Measurements from ENCODE around the gene AOC2. TPM values are rescaled to one million over a fixed set of nuclear protein-coding genes. Genes with fewer than 3 reads are reported as not detected.
A peak's percentile ranks its signal among the peaks of the same experiment; 100 is the strongest.

The AOC2 gene
- total and polyA plus RNA-seq, 2 of the 13 experiments (the other 11 are each of a cell fraction or from before 2014, with no cell fraction given): 1.2 to 3.3 TPM

DNA sequence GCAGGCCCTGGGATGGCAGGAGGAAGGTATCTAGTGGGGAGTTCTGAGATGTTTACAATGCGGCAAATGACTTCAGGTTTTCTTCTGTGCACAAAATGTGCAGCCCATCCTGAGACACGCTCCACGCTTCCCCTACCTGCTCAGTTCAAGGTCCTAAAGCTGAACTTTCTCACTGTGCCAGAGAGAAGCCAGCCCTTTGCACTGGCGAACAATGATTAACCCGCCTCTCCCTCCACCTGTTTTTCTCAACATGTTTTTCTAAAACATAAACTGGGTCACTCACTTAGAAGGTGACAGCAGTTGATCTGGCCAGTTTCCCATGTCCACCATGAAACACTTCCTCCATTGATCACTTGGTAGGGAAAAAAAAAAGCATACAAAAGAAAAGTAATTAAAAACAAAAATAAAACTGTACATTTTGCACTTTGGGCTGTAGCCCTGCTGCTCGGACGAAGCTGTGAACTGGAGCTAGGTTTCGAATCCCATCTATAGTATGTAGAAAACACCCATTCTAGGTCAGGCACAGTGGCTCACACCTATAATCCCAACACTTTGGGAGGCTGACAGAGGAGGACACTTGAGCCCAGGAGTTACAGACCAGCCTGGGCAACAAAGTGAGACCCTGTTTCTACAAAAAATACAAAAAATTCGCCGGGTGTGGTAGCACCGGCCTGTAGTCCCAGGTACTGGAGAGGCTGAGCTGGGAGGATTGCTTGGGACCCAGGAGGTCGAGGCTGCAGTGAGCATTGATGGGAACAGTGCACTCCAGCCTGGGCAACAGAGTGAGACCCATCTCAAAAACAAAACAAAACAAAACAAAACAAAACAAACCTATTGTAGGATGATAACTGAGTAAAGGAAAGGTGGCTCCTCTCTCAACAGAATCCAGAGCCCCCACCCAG is 50.2 kb downstream of the AOC2 start (continued):
- TF ChIP-seq, protein P1, sequence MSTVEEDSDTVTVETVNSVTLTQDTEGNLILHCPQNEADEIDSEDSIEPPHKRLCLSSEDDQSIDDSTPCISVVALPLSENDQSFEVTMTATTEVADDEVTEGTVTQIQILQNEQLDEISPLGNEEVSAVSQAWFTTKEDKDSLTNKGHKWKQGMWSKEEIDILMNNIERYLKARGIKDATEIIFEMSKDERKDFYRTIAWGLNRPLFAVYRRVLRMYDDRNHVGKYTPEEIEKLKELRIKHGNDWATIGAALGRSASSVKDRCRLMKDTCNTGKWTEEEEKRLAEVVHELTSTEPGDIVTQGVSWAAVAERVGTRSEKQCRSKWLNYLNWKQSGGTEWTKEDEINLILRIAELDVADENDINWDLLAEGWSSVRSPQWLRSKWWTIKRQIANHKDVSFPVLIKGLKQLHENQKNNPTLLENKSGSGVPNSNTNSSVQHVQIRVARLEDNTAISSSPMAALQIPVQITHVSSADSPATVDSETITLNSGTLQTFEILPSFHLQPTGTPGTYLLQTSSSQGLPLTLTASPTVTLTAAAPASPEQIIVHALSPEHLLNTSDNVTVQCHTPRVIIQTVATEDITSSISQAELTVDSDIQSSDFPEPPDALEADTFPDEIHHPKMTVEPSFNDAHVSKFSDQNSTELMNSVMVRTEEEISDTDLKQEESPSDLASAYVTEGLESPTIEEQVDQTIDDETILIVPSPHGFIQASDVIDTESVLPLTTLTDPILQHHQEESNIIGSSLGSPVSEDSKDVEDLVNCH (CRISPR knock-in tag; IDR thresholded peaks at IDR 0.05): 0 out of 2 replicates have a peak, but pooled peaks have one; percentile 52
- peak; percentile 43; the same call in 1 of the 2 replicates for TF ChIP-seq ADNP (CRISPR knock-in tag; IDR thresholded peaks at IDR 0.05)
- TF ChIP-seq ZNF724P (CRISPR knock-in tag; IDR thresholded peaks at IDR 0.05; ENCODE audit: borderline replicate concordance): 0 out of 2 replicates have a peak, but pooled peaks have one; percentile 18
- 0 out of 2 replicates have a peak, but pooled peaks have one; percentile 42 for TF ChIP-seq ZNF335 (CRISPR knock-in tag; IDR thresholded peaks at IDR 0.05)
- TF ChIP-seq ZMYM4 (CRISPR knock-in tag; IDR thresholded peaks at IDR 0.05): peak; percentile 68
- peak; percentile 24; the same call in 1 of the 2 replicates for TF ChIP-seq STAG1 (CRISPR knock-in tag; IDR thresholded peaks at IDR 0.05)
- TF ChIP-seq SMC3 (IDR thresholded peaks at IDR 0.05; ENCODE audit: low read length): no peak; the same call in 1 of the 2 replicates
- TF ChIP-seq ZNF281 (CRISPR knock-in tag; IDR thresholded peaks at IDR 0.05; ENCODE audit: borderline replicate concordance): peak; percentile 45; the same call in 1 of the 2 replicates
- no peak for TF ChIP-seq NRL (CRISPR knock-in tag; IDR thresholded peaks at IDR 0.05; ENCODE audit: borderline replicate concordance)
- TF ChIP-seq ZFY (CRISPR knock-in tag; IDR thresholded peaks at IDR 0.05): 0 out of 2 replicates have a peak, but pooled peaks have one; percentile 20
- peak; percentile 99 for TF ChIP-seq NCOR1 (IDR thresholded peaks at IDR 0.05; ENCODE audit: borderline replicate concordance, low read length)
- no peak for TF ChIP-seq GABPA (IDR thresholded peaks at IDR 0.05; ENCODE audit: low read depth, low read length)
- TF ChIP-seq GABPA (CRISPR knock-in tag; IDR thresholded peaks at IDR 0.05; ENCODE audit: low read depth): 0 out of 2 replicates have a peak, but pooled peaks have one; percentile 60
- no peak for TF ChIP-seq ZNF3 (CRISPR knock-in tag; IDR thresholded peaks at IDR 0.05)
- TF ChIP-seq AKAP8 (CRISPR knock-in tag; IDR thresholded peaks at IDR 0.05): peak; percentile 48; the same call in 1 of the 2 replicates
- TF ChIP-seq ZNF576 (CRISPR knock-in tag; IDR thresholded peaks at IDR 0.05): no peak
- TF ChIP-seq PHF5A (CRISPR knock-in tag; IDR thresholded peaks at IDR 0.05; ENCODE audit: low read depth, unreplicated experiment): peak; percentile 97
- TF ChIP-seq, protein P2, sequence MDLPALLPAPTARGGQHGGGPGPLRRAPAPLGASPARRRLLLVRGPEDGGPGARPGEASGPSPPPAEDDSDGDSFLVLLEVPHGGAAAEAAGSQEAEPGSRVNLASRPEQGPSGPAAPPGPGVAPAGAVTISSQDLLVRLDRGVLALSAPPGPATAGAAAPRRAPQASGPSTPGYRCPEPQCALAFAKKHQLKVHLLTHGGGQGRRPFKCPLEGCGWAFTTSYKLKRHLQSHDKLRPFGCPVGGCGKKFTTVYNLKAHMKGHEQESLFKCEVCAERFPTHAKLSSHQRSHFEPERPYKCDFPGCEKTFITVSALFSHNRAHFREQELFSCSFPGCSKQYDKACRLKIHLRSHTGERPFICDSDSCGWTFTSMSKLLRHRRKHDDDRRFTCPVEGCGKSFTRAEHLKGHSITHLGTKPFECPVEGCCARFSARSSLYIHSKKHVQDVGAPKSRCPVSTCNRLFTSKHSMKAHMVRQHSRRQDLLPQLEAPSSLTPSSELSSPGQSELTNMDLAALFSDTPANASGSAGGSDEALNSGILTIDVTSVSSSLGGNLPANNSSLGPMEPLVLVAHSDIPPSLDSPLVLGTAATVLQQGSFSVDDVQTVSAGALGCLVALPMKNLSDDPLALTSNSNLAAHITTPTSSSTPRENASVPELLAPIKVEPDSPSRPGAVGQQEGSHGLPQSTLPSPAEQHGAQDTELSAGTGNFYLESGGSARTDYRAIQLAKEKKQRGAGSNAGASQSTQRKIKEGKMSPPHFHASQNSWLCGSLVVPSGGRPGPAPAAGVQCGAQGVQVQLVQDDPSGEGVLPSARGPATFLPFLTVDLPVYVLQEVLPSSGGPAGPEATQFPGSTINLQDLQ (CRISPR knock-in tag; IDR thresholded peaks at IDR 0.05): no peak
- TF ChIP-seq ZMYM3 (CRISPR knock-in tag; IDR thresholded peaks at IDR 0.05): peak; percentile 73
- peak; percentile 61 for TF ChIP-seq CCDC6 (CRISPR knock-in tag; IDR thresholded peaks at IDR 0.05)
- TF ChIP-seq NPAS2 (CRISPR knock-in tag; IDR thresholded peaks at IDR 0.05; ENCODE audit: borderline replicate concordance): no peak

Measured in HepG2 (cell line).